HG02642 (cell line): Measurements from ENCODE around the gene PITRM1.
"Not testable (repeated sequence)": the region's sequence is repeated elsewhere in the genome, so short reads cannot be mapped to it uniquely, and the experiment has no call there.

Experiments
- ATAC-seq: cut with Tn5 transposase; IDR thresholded peaks from one replicate; pipeline ENCODE4 v1.9.1; 2021; ENCODE audit warnings: mild to moderate bottlenecking; ENCODE audit not compliant: unreplicated experiment, poor library complexity

PITRM1 gene

GRCh38 chr10:3106328-3106727 is 66.3 kb downstream of the PITRM1 start:
- not testable (repeated sequence) for ATAC-seq

GRCh38 chr10:3105905-3106304 is 66.7 kb downstream of the PITRM1 start:
- no peak for ATAC-seq

DNA sequence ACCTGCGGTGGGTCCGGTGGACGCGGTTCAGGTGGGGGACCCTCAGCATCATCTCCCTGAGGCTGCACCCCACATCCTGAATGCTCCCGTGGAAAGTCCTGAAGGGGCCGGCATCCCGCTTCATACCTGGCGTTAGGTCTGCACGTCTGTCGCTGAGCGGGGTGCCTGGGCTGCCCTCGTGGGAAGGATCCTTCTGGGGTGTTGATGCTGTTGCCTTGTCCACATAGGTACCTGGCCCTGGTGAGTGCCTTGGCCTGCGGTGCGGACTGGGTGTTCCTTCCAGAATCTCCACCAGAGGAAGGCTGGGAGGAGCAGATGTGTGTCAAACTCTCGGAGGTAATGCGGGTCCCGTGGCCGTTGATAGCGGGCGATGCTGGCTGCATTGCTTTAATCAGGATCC is 67.4 kb downstream of the PITRM1 start:
- no peak for ATAC-seq

DNA sequence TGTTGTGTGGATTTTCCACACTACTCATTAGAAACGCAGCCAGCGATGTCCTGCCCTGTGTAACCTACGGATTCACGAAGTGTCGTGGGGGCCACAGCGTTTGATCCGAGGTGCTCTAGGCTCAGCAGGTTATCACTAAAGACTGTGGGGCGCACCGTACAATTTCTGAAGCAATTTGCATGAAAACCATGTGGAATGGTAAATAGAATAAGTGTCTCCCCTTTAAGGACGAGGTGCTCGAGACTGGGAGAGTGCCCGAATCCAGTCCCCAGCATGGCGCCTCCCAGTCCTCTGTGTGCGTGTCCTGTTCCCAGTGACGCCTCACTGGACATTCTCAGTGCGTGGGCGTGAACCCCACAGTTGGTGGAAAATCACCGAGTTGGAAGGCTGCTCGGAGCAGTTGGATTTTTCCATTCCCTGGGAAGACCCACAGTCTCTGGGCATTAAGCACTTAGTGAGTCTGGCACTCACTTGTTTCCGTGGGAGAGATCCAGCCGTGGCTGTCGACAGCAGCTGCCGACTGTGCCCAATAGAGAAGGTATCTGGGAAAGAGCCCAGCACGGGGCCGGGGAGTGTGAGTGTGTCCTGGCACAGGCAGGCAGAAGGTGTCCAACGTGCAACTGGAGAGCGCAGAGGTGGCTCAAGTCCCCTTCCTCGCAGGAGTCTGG is 68.2 kb downstream of the PITRM1 start:
- no peak for ATAC-seq

DNA sequence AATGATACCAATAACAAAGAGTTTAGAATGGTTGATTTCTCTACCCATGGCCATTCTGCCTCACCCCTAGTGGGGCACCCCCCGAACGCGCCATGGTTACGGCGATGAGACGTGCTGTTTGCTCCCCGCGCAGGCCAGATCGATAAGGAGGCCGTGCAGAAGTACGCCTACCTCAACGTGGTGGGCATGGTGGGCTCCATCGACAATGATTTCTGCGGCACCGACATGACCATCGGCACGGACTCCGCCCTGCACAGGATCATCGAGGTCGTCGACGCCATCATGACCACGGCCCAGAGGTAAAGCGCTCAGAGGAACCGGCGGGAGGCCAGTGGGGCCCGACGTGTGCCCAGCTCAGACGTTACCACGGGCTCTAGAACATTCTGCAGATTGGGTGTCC is 68.9 kb downstream of the PITRM1 start:
- no peak for ATAC-seq

DNA sequence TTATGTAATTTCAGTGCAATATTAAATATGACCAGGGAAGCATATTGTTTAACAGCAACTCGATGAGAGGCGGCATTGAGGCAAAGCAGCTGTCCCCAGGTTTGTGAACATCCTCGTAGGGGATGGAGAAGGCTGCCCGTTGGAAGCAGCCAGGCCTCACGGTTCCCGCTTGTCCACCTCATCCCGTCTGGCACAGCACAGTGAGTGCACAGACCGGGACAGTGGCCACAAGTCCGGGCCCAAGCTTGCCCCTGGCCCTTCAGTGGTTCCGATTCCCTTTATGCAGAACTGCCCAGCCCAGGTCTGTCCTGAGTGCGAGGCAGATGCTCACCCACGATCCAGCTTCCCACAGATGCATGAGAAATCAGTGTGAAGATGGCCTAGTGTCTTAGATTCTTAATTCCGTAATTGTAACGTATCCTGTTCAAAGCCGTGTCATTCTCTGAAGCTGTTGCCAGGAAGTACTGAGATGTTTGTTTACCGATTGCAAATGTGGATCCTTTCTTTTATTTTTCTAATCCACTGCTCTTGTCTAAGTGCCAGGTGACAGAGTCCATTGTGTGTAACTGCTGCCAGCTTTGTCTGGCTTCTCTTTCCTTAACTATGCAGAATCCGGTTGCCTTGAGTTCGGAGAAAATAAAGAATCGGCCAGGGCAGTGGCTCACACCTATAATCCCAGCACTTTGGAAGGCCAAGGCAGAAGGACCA is 69.7 kb downstream of the PITRM1 start:
- no peak for ATAC-seq

DNA sequence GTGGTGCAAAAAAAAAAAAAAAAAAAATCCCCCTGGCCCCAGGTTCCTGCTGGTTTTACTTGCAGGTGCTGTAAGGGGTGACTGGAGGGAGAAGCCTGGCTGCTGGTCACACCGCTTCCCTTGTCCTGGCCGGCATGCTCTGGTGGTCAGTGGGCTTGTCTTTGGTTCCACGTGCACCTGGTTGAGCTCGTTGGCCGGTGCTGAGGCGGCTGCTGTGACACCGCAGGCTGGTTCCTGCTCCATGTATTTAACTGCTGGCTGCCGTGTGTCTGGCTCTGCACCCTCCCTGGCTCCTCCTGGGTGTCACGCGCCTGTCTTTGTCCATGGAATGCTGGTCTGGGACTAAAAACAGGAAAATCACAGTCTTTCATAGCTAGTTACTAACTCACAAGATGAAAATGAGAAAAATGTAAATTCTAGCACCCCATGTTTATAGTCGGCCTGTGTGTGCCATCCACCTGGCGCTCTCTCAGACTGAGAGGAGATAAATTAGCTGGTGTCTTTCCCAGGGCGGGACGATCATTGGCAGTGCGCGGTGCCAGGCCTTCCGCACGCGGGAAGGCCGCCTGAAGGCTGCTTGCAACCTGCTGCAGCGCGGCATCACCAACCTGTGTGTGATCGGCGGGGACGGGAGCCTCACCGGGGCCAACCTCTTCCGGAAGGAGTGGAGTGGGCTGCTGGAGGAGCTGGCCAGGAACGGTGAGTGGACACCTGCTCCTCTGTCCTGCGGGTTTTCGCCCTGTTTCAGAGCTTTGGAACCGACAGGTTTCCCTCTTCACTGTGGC is 71.5 kb downstream of the PITRM1 start:
- no peak for ATAC-seq

- no peak for ATAC-seq
Measured at GRCh38 chr10:3100093-3100792, 72.3 kb downstream of the PITRM1 start.

GRCh38 chr10:3099291-3100092 is 73.1 kb downstream of the PITRM1 start:
- no peak for ATAC-seq

DNA sequence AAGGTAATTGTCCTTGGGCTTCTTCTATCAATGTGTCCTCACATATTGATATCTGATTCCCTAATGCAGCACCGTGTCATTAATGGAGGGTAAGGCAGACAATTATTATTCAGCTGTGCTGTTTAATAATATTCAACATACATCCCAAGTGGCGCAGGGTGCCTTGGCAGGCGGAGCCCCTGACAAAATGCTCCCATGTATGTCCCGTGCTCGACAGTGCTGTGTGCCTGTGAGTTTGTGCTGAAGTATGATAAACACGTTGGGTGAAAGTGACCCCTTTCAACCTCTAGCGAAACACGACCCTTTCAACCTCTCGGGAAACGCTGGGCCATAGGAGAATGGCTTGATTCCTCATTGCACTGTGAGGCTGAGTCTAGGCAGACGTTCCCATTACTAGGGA is 73.9 kb downstream of the PITRM1 start:
- ATAC-seq, result no peak

GRCh38 chr10:3097160-3097559 is 75.4 kb downstream of the PITRM1 start:
- ATAC-seq, result no peak

GRCh38 chr10:3096149-3096548 is 76.4 kb downstream of the PITRM1 start:
- no peak for ATAC-seq

DNA sequence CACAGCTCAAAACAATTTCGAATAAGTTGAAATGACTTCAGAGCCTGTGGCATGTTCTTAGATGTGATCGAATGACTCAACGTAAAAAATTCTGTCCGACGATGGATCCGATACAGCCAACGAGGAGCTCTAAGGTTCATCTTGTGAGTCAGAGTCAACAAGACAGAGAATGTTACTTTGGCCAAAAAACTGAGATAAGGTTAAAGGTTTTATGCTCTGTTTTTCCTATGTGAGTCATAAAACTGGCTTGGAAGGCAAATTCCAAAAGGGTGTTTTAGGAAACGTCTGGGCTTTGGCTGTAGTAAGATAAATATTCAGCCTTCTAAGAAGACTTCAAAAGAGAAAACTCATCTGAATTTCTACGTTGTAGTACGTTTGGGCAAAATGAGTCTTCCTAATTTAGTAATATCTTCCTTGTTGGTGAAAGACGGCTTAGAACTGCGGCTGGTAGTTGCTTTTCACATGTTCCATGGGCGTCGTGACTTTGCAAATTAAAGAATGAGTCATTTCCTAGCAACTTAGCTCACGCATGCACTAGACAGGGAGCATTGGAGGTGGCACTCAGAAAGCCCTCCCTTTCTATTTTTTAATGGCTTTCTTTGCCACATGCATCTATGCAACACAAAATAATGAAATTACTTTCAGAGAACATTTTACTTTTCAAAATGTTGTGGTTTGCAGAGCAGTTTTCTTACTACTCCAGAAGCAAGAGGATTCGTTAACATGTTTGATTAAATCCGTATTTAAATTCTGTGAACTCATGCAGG is 77.0 kb downstream of the PITRM1 start:
- ATAC-seq, result peak; percentile 67

- no peak for ATAC-seq
Measured at GRCh38 chr10:3094609-3095036, 78.0 kb downstream of the PITRM1 start.

- ATAC-seq, result no peak
Measured at GRCh38 chr10:3093996-3094395, 78.6 kb downstream of the PITRM1 start.

- ATAC-seq, result no peak
Measured at GRCh38 chr10:3091921-3092320, 80.7 kb downstream of the PITRM1 start.

DNA sequence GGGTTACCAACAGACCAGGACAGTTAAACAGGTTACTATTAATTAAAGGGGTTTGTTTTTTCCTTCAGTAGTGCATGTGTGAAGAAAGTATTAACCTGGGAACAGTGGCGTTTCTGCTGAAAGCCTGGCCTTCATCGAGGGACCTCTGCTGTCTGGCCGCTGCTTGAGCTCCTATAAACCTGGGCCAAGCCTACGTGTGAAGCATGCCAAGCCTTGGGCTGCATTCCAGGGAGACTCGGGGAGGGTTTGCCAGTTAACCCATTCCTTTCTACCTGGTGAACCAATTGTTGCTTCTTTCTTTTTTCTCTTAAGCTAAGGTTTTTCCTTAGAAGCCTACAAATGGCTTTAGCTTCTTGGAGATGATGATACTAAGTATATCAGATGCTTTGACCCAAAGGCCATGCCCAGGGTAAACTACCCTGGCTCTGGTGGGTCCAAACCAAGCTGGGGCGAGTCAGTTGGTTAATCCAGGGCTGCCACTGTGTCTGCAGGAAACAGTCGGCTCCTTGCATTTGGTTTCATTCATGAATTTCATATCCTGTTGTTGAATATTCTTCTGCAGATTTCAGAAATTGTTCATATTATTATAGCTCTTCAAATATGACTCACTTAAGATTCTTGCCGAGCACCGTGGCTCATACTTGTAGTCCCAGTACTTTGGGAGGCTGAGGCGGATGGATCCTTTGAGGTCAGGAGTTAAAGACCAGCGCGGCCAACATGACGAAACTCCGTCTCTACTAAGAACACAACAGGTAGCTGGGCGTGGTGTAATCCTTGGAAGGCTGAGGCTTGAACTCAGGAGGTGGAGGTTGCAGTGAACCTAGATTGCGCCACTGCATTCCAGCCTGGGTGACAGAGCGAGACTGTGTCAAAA is 81.4 kb downstream of the PITRM1 start:
- no peak for ATAC-seq

GRCh38 chr10:3090388-3090787 is 82.2 kb downstream of the PITRM1 start:
- ATAC-seq, result no peak
